ENCODE results near the gene GRM5.

- no peak for TF ChIP-seq EZH2 (IDR thresholded peaks at IDR 0.05; ENCODE audit: insufficient read depth, poor library complexity, severe bottlenecking)
- no peak for TF ChIP-seq EZH2phosphoT487 (IDR thresholded peaks at IDR 0.05; ENCODE audit: insufficient read depth, low read depth)
Measured at GRCh38 chr11:88604260-88604659, 461.5 kb downstream of the GRM5 start.

Measured in GM23248 (cell line).